ENCODE results near the gene HEMGN. TPM values are rescaled to one million over a fixed set of nuclear protein-coding genes. Genes with fewer than 3 reads are reported as not detected.
"Not testable (repeated sequence)": the region's sequence is repeated elsewhere in the genome, so short reads cannot be mapped to it uniquely, and the experiment has no call there.

HEMGN gene
- total RNA-seq, 1 donor: not detected

DNA sequence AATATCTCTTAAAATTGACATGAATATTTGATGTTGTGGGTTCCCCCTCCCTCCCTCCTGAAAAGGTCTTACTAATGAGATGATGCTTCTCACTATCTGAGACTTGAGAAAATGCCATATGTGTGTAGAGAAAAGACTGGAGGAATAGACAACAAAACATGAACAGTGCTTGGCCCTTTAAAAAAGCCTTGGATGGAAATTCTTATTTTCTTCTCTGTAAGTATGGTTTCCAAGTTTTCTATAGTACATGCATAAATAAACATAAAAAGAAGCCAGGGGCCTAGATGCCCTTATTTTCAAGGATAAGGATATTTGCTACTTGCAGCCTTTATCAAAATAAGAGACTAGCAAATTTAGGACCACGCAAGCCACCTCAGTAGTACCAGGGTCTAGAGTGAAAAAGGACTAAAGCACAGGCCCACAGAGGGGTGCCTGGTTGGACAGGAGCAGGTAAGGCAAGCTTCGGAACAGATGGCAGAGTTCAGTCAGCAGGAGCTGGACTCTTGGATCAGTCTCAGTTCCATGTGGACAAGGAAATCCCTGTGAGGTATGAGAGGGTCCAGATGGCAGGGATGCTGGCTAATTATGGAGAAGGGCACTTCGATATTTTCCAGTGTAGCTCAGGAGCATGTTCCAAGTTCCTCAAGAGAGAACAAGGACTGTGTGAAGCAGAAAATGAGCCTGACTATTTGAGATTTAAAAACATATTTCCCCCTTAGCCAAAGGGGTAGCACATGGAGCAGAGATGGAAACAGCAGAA, 40.6 kb upstream of the HEMGN start:
- TF ChIP-seq, protein P1, sequence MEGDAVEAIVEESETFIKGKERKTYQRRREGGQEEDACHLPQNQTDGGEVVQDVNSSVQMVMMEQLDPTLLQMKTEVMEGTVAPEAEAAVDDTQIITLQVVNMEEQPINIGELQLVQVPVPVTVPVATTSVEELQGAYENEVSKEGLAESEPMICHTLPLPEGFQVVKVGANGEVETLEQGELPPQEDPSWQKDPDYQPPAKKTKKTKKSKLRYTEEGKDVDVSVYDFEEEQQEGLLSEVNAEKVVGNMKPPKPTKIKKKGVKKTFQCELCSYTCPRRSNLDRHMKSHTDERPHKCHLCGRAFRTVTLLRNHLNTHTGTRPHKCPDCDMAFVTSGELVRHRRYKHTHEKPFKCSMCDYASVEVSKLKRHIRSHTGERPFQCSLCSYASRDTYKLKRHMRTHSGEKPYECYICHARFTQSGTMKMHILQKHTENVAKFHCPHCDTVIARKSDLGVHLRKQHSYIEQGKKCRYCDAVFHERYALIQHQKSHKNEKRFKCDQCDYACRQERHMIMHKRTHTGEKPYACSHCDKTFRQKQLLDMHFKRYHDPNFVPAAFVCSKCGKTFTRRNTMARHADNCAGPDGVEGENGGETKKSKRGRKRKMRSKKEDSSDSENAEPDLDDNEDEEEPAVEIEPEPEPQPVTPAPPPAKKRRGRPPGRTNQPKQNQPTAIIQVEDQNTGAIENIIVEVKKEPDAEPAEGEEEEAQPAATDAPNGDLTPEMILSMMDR (IDR thresholded peaks at IDR 0.05; ENCODE audit: insufficient read depth, low read length): no peak
- no peak overlapping the region for H3K4me3 ChIP-seq (ENCODE audit: low read depth, low read length)
- DNase-seq (ENCODE audit: low read depth): no peak

- not testable (repeated sequence) for H3K4me3 ChIP-seq (ENCODE audit: low read depth, low read length); DNase-seq (ENCODE audit: low read depth)
Measured at GRCh38 chr9:97976633-97977032, 38.7 kb upstream of the HEMGN start.

DNA sequence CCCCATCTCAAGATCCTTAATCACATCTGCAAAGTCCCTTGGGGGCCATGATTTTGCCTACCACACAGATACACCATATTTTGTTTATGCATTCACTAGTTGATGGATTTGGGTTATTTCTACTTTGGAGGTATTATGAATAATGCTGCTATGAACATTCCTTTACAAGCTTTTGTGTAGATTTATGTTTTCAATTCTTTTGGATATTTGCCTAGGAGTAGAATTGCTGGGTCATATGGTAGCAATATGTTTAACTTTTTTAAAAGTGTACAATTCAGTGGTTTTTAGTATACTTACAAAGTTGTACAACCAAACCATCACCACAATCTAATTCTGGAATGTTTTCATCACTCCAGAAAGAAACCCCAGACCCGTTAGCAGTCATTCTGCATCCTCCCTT, 37.4 kb upstream of the HEMGN start:
- TF ChIP-seq, protein P1 (IDR thresholded peaks at IDR 0.05; ENCODE audit: insufficient read depth, low read length): no peak
- no peak overlapping the region for H3K4me3 ChIP-seq (ENCODE audit: low read depth, low read length)
- no peak for DNase-seq (ENCODE audit: low read depth)

- TF ChIP-seq, protein P1 (IDR thresholded peaks at IDR 0.05; ENCODE audit: insufficient read depth, low read length): no peak
- no peak overlapping the region for H3K4me3 ChIP-seq (ENCODE audit: low read depth, low read length)
- no peak for DNase-seq (ENCODE audit: low read depth)
Measured at GRCh38 chr9:97972753-97973152, 34.8 kb upstream of the HEMGN start.

- TF ChIP-seq, protein P1 (IDR thresholded peaks at IDR 0.05; ENCODE audit: insufficient read depth, low read length): no peak
- no peak for DNase-seq (ENCODE audit: low read depth)
- H3K4me3 ChIP-seq (ENCODE audit: low read depth, low read length): no peak overlapping the region
Measured at GRCh38 chr9:97970165-97970564, 32.2 kb upstream of the HEMGN start.

GRCh38 chr9:97969014-97969413, 31.0 kb upstream of the HEMGN start:
- TF ChIP-seq, protein P1 (IDR thresholded peaks at IDR 0.05; ENCODE audit: insufficient read depth, low read length): no peak
- no peak overlapping the region for H3K4me3 ChIP-seq (ENCODE audit: low read depth, low read length)
- no peak for DNase-seq (ENCODE audit: low read depth)

GRCh38 chr9:97966493-97966892, 28.5 kb upstream of the HEMGN start:
- DNase-seq (ENCODE audit: low read depth): no peak
- no peak overlapping the region for H3K4me3 ChIP-seq (ENCODE audit: low read depth, low read length)
- TF ChIP-seq, protein P1 (IDR thresholded peaks at IDR 0.05; ENCODE audit: insufficient read depth, low read length): no peak
